IPS DF 4.7 (cell line): ENCODE measurements around the gene UBALD1.

Source experiments
- DNase-seq: peaks from one replicate; pipeline ENCODE4 v3.0.0-alpha.2; 2013; ENCODE audit warnings: low spot score; ENCODE audit errors: extremely low read depth

The UBALD1 gene

GRCh38 chr16:4614571-4615383, at the start of gene UBALD1:
UBALD1 (minus strand) TSS chr16:4614888; CDS start chr16:4614797, 91 bp downstream.
- DNase-seq, result no peak

GRCh38 chr16:4663777-4664465, 49.2 kb upstream of the UBALD1 start:
- DNase-seq, result no peak

GRCh38 chr16:4663465-4663776, 48.7 kb upstream of the UBALD1 start:
- DNase-seq, result no peak

- DNase-seq, result no peak
These were observed 47.0 kb upstream of the UBALD1 start for GRCh38 chr16:4661661-4662060.

- DNase-seq, result no peak
These were observed 45.8 kb upstream of the UBALD1 start for GRCh38 chr16:4660454-4661007.

- no peak for DNase-seq
These were observed 45.0 kb upstream of the UBALD1 start for GRCh38 chr16:4659363-4660353.

GRCh38 chr16:4656695-4657686, 42.3 kb upstream of the UBALD1 start:
- no peak for DNase-seq

- DNase-seq, result no peak
These were observed 41.5 kb upstream of the UBALD1 start for GRCh38 chr16:4656221-4656620.

GRCh38 chr16:4655801-4656200, 41.1 kb upstream of the UBALD1 start:
- DNase-seq, result no peak

GRCh38 chr16:4654964-4655590, 40.4 kb upstream of the UBALD1 start:
- no peak for DNase-seq

GRCh38 chr16:4654011-4654963, 39.6 kb upstream of the UBALD1 start:
- DNase-seq, result no peak

- no peak for DNase-seq
These were observed 37.9 kb upstream of the UBALD1 start for GRCh38 chr16:4652561-4652960.

GRCh38 chr16:4651827-4652226, 37.1 kb upstream of the UBALD1 start:
- DNase-seq, result no peak

GRCh38 chr16:4650443-4651074, 35.9 kb upstream of the UBALD1 start:
- peak; percentile 66 for DNase-seq

- DNase-seq, result no peak
These were observed 35.2 kb upstream of the UBALD1 start for GRCh38 chr16:4649744-4650442.

GRCh38 chr16:4648917-4649316, 34.2 kb upstream of the UBALD1 start:
- DNase-seq, result no peak

- no peak for DNase-seq
These were observed 32.9 kb upstream of the UBALD1 start for GRCh38 chr16:4647644-4647980.
